HG03045 (cell line): Measurements from ENCODE around the gene CYP4V2.
"Not testable (repeated sequence)": the region's sequence is repeated elsewhere in the genome, so short reads cannot be mapped to it uniquely, and the experiment has no call there.

ENCODE experiments used
- ATAC-seq: cut with Tn5 transposase; IDR thresholded peaks from one replicate; pipeline ENCODE4 v1.9.1; 2021; ENCODE audit warnings: mild to moderate bottlenecking, moderate library complexity; ENCODE audit not compliant: unreplicated experiment

The CYP4V2 gene

GRCh38 chr4:186227744-186228513, 36.6 kb downstream of the CYP4V2 start:
- ATAC-seq = no peak

GRCh38 chr4:186228514-186228894, 37.1 kb downstream of the CYP4V2 start:
- ATAC-seq = no peak

GRCh38 chr4:186234367-186234766, 43.0 kb downstream of the CYP4V2 start:
- ATAC-seq = no peak

GRCh38 chr4:186236126-186236525, 44.8 kb downstream of the CYP4V2 start:
- no peak for ATAC-seq

GRCh38 chr4:186240452-186240847, 49.1 kb downstream of the CYP4V2 start:
- no peak for ATAC-seq

- no peak for ATAC-seq
Observed at GRCh38 chr4:186240848-186241491, 49.6 kb downstream of the CYP4V2 start.

GRCh38 chr4:186241616-186242015, 50.2 kb downstream of the CYP4V2 start:
- no peak for ATAC-seq

- not testable (repeated sequence) for ATAC-seq
Observed at GRCh38 chr4:186242031-186242430, 50.7 kb downstream of the CYP4V2 start.

- no peak for ATAC-seq
Observed at GRCh38 chr4:186243331-186243730, 52.0 kb downstream of the CYP4V2 start.

GRCh38 chr4:186244835-186245234, 53.5 kb downstream of the CYP4V2 start:
- ATAC-seq = no peak

- not testable (repeated sequence) for ATAC-seq
Observed at GRCh38 chr4:186247062-186247752, 55.8 kb downstream of the CYP4V2 start.

GRCh38 chr4:186248643-186249042, 57.3 kb downstream of the CYP4V2 start:
- no peak for ATAC-seq

GRCh38 chr4:186249785-186250754, 58.7 kb downstream of the CYP4V2 start:
- no peak for ATAC-seq

- no peak for ATAC-seq
Observed at GRCh38 chr4:186250760-186251159, 59.4 kb downstream of the CYP4V2 start.

GRCh38 chr4:186255122-186255521, 63.8 kb downstream of the CYP4V2 start:
- ATAC-seq = no peak

GRCh38 chr4:186258216-186258811, 66.9 kb downstream of the CYP4V2 start:
- ATAC-seq = no peak

GRCh38 chr4:186260117-186260503, 68.7 kb downstream of the CYP4V2 start:
- ATAC-seq = no peak
